Astrocyte (in vitro differentiated cells and primary cell): ENCODE results near the gene GPATCH2L. TPM values are rescaled to one million over a fixed set of nuclear protein-coding genes. Genes with fewer than 3 reads are reported as not detected.

ENCODE experiments used
- DNase-seq: peaks from one replicate; pipeline ENCODE4 v3.0.0-alpha.2; 2010; ENCODE audit warnings: low read depth
- FAIRE-seq: peaks from 2 replicates; lab custom pipeline; 2011; peaks lifted over from hg19 to GRCh38; lab: Jason Lieb, UNC
- H2AFZ ChIP-seq: 2 replicates; pipeline ENCODE4 v1.6.0; 2012; ENCODE audit warnings: low read depth, low read length, inconsistent platforms
- H3K27ac ChIP-seq: 2 replicates; pipeline ENCODE4 v1.5.1; 2011; ENCODE audit warnings: low read depth, low read length, inconsistent platforms
- H3K27me3 ChIP-seq: 2 replicates; pipeline ENCODE4 v1.6.0; 2011; ENCODE audit warnings: low read length, inconsistent platforms; ENCODE audit not compliant: insufficient read depth
- H3K36me3 ChIP-seq: 2 replicates; pipeline ENCODE4 v1.5.1; 2011; ENCODE audit warnings: low read length, inconsistent platforms; ENCODE audit not compliant: insufficient read depth
- H3K4me1 ChIP-seq: 2 replicates; pipeline ENCODE4 v1.5.1; 2011; ENCODE audit warnings: low read length, inconsistent platforms; ENCODE audit not compliant: insufficient read depth
- H3K4me2 ChIP-seq: 2 replicates; pipeline ENCODE4 v1.6.0; 2012; ENCODE audit warnings: low read length, inconsistent platforms
- H3K4me3 ChIP-seq: 2 replicates; pipeline ENCODE4 v1.5.1; 2011; ENCODE audit warnings: low read depth, mild to moderate bottlenecking, low read length, inconsistent platforms; ENCODE audit not compliant: insufficient read depth
- H3K79me2 ChIP-seq: 2 replicates; pipeline ENCODE4 v1.6.0; 2012; ENCODE audit warnings: mild to moderate bottlenecking, low read length, inconsistent platforms; ENCODE audit not compliant: insufficient read depth
- H3K9ac ChIP-seq: 2 replicates; pipeline ENCODE4 v1.6.0; 2012; ENCODE audit warnings: mild to moderate bottlenecking, low read length, inconsistent platforms
- H3K9me3 ChIP-seq: 2 replicates; pipeline ENCODE4 v1.5.1; 2012; ENCODE audit warnings: low read depth, mild to moderate bottlenecking, low read length, inconsistent platforms; ENCODE audit not compliant: insufficient read depth
- H4K20me1 ChIP-seq: 2 replicates; pipeline ENCODE4 v1.6.0; 2012; ENCODE audit warnings: low read length, inconsistent platforms; ENCODE audit not compliant: insufficient read depth
- H3K27ac Mint-ChIP-seq: one replicate; pipeline ENCODE4 v1.8.0; 2021; ENCODE audit warnings: mild to moderate bottlenecking, mixed read lengths; ENCODE audit not compliant: unreplicated experiment
- H3K27me3 Mint-ChIP-seq: one replicate; pipeline ENCODE4 v1.8.0; 2021; ENCODE audit warnings: low read depth, mixed read lengths; ENCODE audit not compliant: unreplicated experiment
- H3K36me3 Mint-ChIP-seq: one replicate; pipeline ENCODE4 v1.8.0; 2021; ENCODE audit warnings: low read depth, mixed read lengths; ENCODE audit not compliant: unreplicated experiment
- H3K4me1 Mint-ChIP-seq: one replicate; pipeline ENCODE4 v1.8.0; 2021; ENCODE audit warnings: low read depth, mixed read lengths; ENCODE audit not compliant: unreplicated experiment
- H3K4me3 Mint-ChIP-seq: one replicate; pipeline ENCODE4 v1.8.0; 2021; ENCODE audit warnings: mild to moderate bottlenecking, moderate library complexity, mixed read lengths; ENCODE audit not compliant: unreplicated experiment
- H3K9me3 Mint-ChIP-seq: one replicate; pipeline ENCODE4 v1.8.0; 2021; ENCODE audit warnings: mild to moderate bottlenecking, mixed read lengths; ENCODE audit not compliant: unreplicated experiment
- CTCF ChIP-seq: IDR thresholded peaks from 2 replicates; pipeline ENCODE4 v1.5.1; 2011; ENCODE audit warnings: low read depth, mild to moderate bottlenecking, inconsistent platforms, low read length, moderate library complexity; ENCODE audit not compliant: insufficient read depth
- EZH2 ChIP-seq: IDR thresholded peaks from 2 replicates; pipeline ENCODE4 v1.6.1; 2012; ENCODE audit warnings: mild to moderate bottlenecking, low read length, inconsistent platforms; ENCODE audit not compliant: insufficient read depth
- total RNA-seq: library from RNA; stranded (reverse); gene quantifications from 2 replicates; pipeline ENCODE4 v1.2.1, GENCODE V29; 2021

Gene GPATCH2L
- total RNA-seq, 1 donor from 2014 or later: 60.8 TPM

DNA sequence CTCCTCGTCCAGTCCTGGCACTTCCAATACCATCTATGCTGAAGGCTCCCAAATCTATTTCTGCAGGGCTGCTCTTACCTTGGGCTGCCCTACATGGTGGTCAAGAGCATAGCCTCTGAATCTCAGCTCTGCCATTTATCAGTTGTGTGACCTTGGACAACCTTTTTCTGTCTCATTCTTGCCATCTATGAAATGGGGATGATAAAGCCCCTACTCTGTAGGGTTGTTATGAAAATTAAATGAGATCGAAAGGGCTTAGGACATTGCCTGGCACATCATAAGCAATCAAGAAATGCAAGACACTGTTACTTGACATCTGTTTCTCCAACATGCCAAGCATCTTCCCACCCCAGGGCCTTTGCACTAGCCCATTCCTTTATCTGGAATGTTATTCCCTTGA, 45.5 kb upstream of the GPATCH2L start:
- H3K27ac Mint-ChIP-seq: no peak overlapping the region
- Histone ChIP-seq H3K9me3 (no peaks in the 10 kb centered on the region), H3K4me2 (no peak overlapping the region), H3K27ac (no peak overlapping the region), H2AFZ (no peak overlapping the region), H3K27me3 (peaks cover 4% of the 10 kb centered on the region), H3K9ac (no peak overlapping the region), H4K20me1 (no peaks in the 10 kb centered on the region), H3K79me2 (no peaks in the 10 kb centered on the region), H3K4me3 (no peak overlapping the region), H3K36me3 (no peaks in the 10 kb centered on the region), H3K4me1 (no peaks in the 10 kb centered on the region)
- peaks cover 5% of the 10 kb centered on the region for H3K9me3 Mint-ChIP-seq
- no peaks in the 10 kb centered on the region for H3K4me1 Mint-ChIP-seq
- DNase-seq (no peak), FAIRE-seq (no peak)
- no peaks in the 10 kb centered on the region for H3K36me3 Mint-ChIP-seq
- TF ChIP-seq EZH2 (no peak), CTCF (no peak)
- peaks cover 43% of the 10 kb centered on the region for H3K27me3 Mint-ChIP-seq
- H3K4me3 Mint-ChIP-seq: no peak overlapping the region

DNA sequence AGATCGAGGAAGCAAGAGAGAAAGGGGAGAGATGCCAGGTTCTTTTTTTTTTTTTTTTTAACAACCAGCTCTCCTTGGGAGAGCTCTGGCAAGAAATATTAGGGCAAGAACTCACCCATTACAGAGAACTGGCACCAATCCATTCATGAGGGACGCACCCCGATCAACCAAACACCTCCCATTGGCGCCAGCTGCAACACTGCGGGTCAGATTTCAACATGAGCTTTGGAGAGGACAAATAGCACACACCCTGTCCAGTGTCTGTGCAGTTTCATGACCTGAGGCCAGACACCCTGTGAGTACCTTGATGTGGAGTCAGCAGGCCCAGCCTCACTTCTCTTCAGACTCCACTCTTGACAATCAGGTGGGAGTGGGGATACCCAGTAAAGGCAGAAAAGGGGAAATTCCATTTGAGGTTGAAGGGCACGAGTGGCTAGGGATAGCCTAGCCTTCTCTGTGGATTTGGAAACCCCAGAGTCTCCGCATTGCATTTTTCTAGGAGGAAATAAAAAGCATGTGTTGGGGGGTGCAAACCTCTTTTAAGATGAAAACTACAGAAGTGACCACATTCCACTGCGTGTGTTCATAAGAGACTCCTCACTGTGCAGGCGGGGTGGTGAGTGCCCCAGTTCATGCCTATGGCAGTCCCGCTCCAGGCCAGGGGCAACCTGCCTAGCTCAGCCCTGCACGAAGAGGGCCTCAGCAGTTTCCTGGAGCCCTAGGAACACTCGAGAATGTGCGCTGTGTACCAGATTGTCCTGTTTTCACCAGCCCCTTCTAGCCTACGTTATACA, 42.4 kb upstream of the GPATCH2L start:
- no peak for FAIRE-seq

More for the DNA sequence above, 42.4 kb upstream of the GPATCH2L start:
- Histone ChIP-seq H3K4me3 (no peak overlapping the region), H3K79me2 (no peaks in the 10 kb centered on the region), H3K36me3 (no peaks in the 10 kb centered on the region), H3K27me3 (peaks cover 4% of the 10 kb centered on the region), H3K27ac (no peak overlapping the region), H2AFZ (no peak overlapping the region), H3K9ac (no peak overlapping the region), H3K4me1 (no peaks in the 10 kb centered on the region), H4K20me1 (no peaks in the 10 kb centered on the region), H3K9me3 (no peaks in the 10 kb centered on the region), H3K4me2 (no peak overlapping the region)
- Mint-ChIP-seq H3K27me3 (peaks cover 50% of the 10 kb centered on the region), H3K36me3 (no peaks in the 10 kb centered on the region), H3K4me1 (no peaks in the 10 kb centered on the region), H3K27ac (no peak overlapping the region), H3K4me3 (no peak overlapping the region), H3K9me3 (peaks cover 5% of the 10 kb centered on the region)
- no peak for DNase-seq
- TF ChIP-seq EZH2 (no peak), CTCF (no peak)
